ENCODE results near the gene GABBR2.

The GABBR2 gene

DNA sequence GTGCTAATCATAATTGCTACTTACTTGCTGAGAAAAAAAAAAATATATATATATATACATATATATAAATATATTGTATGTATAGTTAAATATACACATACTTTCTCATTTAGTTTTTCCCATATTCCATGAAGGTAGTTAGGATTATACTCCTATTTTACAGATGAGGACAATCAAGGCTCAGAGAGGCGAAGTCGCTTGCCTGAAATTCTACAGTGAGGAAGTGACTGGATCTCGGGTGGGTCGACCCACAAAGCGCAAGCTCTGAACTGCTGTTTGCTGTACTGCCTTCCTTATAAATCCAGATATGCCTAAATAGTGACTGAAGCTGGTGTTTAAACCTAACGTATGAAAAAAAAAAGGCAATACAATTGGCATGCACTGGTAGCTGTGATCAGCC lies 305.0 kb downstream of the GABBR2 start:
- H3K27me3 Mint-ChIP-seq (ENCODE audit: low read depth): peaks cover 2% of the 10 kb centered on the region
- DNase-seq (ENCODE audit: low spot score): no peak
- H3K4me3 Mint-ChIP-seq: no peak overlapping the region
- H3K4me1 Mint-ChIP-seq (ENCODE audit: low read depth): no peaks in the 10 kb centered on the region
- H3K9me3 Mint-ChIP-seq: no peaks in the 10 kb centered on the region
- no peaks in the 10 kb centered on the region for H3K36me3 Mint-ChIP-seq (ENCODE audit: low read depth)
- H3K27ac Mint-ChIP-seq: no peak overlapping the region

DNA sequence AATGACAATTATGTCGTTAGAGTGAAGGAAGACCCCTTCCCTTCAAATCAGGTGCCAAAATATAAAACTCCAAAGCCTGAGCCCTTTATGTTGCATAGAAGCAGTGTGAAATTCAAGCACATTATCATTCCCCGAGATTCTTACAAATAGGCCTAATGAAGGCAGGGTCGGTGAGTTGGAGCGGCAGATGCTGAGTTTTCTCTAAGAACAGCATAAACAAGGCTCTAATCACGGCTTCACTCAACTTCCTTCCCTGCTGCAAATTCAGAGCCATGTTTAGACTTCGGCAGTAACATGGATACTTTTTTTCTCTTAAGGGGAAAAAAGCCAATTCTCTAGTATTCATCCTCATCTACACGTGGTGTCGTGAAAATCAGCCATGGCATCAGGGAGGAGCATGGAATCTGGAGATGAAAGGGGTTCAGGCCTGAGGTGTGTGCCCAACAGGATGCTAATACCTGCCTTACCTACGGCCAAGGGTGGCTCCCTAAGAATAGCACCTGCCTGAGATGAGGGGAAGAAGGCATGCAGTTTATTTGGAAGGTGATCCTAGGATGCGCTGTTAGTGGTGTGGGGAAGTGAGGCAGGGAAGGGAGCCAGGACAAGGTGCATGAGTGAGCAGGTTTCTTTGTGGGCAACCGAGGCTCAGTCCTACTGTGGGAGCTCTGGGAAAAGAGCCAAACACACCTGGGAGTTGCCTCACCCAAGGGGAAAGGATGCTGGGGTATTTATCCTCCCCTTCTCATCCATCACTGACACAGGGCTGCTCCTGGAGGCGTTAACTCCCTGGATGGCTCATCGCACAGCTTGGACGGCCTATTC lies 306.5 kb downstream of the GABBR2 start:
- H3K4me3 Mint-ChIP-seq: no peak overlapping the region

DNA sequence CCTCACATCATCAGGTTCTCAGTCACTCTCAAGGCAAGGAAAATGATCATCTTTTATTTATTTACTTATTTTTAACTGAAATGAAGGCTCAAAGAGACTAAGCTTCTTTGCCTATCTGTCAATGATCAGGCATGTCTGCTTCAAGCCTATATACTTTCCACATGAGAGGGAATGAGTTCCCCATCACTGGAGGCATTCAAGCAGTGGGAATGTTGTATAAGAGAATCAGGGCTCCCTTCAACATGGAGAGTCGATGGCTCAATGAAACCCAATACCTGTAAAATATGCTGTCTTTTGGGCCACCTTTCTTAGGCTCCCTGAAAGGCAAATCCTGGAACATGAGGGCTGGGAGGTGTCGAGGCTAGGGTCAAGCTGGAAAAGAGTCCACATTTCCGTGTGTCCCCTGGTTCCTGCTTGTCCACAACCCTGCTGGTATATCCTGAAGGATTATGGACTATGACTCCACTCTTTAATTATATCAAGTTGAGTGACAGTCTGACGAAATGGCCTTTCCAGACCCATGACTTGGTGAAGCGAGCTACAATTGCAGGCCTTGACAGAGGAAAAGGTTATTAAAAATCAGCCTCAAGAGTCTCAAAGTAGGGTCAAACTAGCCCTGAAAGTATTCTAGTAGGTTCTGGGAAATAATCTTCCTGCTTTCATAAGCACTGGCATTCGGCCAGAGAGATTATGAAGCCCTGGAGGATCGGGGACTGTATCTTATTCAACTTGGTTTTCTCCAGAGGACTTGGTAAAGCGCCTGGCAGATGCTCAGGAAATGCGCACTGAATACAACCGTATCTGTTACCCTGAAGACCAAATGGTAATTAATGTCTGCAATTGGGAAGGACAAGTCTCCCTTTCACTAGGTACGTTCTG lies 307.4 kb downstream of the GABBR2 start:
- no peak for DNase-seq (ENCODE audit: low spot score)
- H3K4me3 Mint-ChIP-seq: no peak overlapping the region
- no peak overlapping the region for H3K27ac Mint-ChIP-seq
- no peaks in the 10 kb centered on the region for H3K9me3 Mint-ChIP-seq
- H3K4me1 Mint-ChIP-seq (ENCODE audit: low read depth): no peaks in the 10 kb centered on the region
- peaks cover 5% of the 10 kb centered on the region for H3K27me3 Mint-ChIP-seq (ENCODE audit: low read depth)
- no peaks in the 10 kb centered on the region for H3K36me3 Mint-ChIP-seq (ENCODE audit: low read depth)

More for the DNA sequence above, 306.5 kb downstream of the GABBR2 start:
- H3K27ac Mint-ChIP-seq: no peak overlapping the region
- no peaks in the 10 kb centered on the region for H3K9me3 Mint-ChIP-seq
- no peaks in the 10 kb centered on the region for H3K36me3 Mint-ChIP-seq (ENCODE audit: low read depth)
- DNase-seq (ENCODE audit: low spot score): no peak
- no peaks in the 10 kb centered on the region for H3K4me1 Mint-ChIP-seq (ENCODE audit: low read depth)
- peaks cover 5% of the 10 kb centered on the region for H3K27me3 Mint-ChIP-seq (ENCODE audit: low read depth)

DNA sequence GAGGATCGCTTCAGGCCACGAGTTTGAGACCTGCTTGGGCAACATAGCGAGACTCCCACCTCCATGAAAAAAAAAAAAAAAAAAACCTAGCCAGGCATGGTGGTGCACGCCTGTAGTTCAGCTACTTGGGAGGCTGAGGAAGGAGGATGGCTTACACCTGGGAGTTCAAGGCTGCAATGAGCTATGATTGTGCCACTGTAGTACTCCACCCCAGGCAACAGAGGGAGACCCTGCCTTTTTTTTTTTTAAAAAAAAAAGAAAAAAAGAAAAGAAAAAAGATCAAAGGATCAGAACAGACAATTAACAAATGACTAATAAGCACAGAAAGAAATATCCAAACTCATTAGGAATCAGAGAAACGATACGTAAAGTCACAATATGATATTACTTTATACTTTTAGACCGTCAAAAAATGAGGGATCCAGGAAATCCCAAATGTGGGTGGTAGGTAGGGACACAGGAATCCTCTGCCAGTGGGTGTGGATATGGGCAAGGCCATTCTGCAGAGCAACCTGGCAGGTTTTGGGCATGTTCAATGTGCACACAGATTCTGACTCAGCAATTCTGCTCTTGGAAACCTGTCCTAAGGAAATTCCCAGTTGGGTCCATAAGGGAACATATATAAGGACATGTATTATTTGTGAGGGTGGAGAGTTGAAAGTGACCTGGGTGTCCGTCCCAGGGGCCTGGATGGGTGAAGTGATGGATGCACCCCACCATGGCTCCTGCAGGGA lies 308.6 kb downstream of the GABBR2 start:
- Mint-ChIP-seq H3K36me3 (ENCODE audit: low read depth) (no peaks in the 10 kb centered on the region), H3K27me3 (ENCODE audit: low read depth) (peaks cover 5% of the 10 kb centered on the region), H3K9me3 (no peaks in the 10 kb centered on the region), H3K4me3 (no peak overlapping the region), H3K4me1 (ENCODE audit: low read depth) (no peaks in the 10 kb centered on the region), H3K27ac (no peak overlapping the region)
- no peak for DNase-seq (ENCODE audit: low spot score)

- H3K36me3 Mint-ChIP-seq (ENCODE audit: low read depth): no peaks in the 10 kb centered on the region
- peaks cover 3% of the 10 kb centered on the region for H3K27me3 Mint-ChIP-seq (ENCODE audit: low read depth)
- H3K9me3 Mint-ChIP-seq: no peaks in the 10 kb centered on the region
- DNase-seq (ENCODE audit: low spot score): no peak
- H3K27ac Mint-ChIP-seq: no peak overlapping the region
- peaks cover 1% of the 10 kb centered on the region for H3K4me1 Mint-ChIP-seq (ENCODE audit: low read depth)
- no peak overlapping the region for H3K4me3 Mint-ChIP-seq
These were observed 312.1 kb downstream of the GABBR2 start for GRCh38 chr9:98396656-98397055.

DNA sequence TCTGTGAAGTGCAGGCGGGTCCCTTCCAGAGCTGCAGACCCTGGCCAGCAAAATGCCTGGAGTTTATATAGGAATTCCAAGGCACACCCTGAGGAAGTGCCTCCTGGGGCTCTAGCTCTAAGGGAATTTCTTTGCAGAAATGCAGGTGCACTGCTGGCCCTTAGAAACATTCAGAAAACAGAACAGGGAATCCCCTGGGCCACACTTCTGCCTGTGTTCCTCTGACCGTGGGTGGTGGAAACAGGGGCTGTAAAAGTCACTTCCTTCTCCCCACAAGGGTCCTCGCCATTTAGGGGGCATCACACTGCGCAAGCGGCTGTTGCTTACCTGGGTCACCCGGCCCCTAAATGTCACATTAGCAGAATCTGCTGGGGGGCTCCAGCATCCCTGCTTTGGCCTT lies 312.5 kb downstream of the GABBR2 start:
- H3K9me3 Mint-ChIP-seq: no peaks in the 10 kb centered on the region
- no peak overlapping the region for H3K27ac Mint-ChIP-seq
- no peaks in the 10 kb centered on the region for H3K36me3 Mint-ChIP-seq (ENCODE audit: low read depth)
- no peak overlapping the region for H3K4me3 Mint-ChIP-seq
- H3K27me3 Mint-ChIP-seq (ENCODE audit: low read depth): peaks cover 3% of the 10 kb centered on the region
- no peak for DNase-seq (ENCODE audit: low spot score)
- H3K4me1 Mint-ChIP-seq (ENCODE audit: low read depth): peaks cover 3% of the 10 kb centered on the region

- peak overlapping the region; percentile 12 for H3K27ac Mint-ChIP-seq
- no peaks in the 10 kb centered on the region for H3K27me3 Mint-ChIP-seq (ENCODE audit: low read depth)
- H3K4me1 Mint-ChIP-seq (ENCODE audit: low read depth): peaks cover 3% of the 10 kb centered on the region
- no peaks in the 10 kb centered on the region for H3K9me3 Mint-ChIP-seq
- no peak overlapping the region for H3K4me3 Mint-ChIP-seq
- H3K36me3 Mint-ChIP-seq (ENCODE audit: low read depth): no peaks in the 10 kb centered on the region
- DNase-seq (ENCODE audit: low spot score): no peak
These were observed 316.9 kb downstream of the GABBR2 start for GRCh38 chr9:98391867-98392266.

- no peaks in the 10 kb centered on the region for H3K27me3 Mint-ChIP-seq (ENCODE audit: low read depth)
- H3K9me3 Mint-ChIP-seq: no peaks in the 10 kb centered on the region
- no peak for DNase-seq (ENCODE audit: low spot score)
- peaks cover 3% of the 10 kb centered on the region for H3K4me1 Mint-ChIP-seq (ENCODE audit: low read depth)
- H3K36me3 Mint-ChIP-seq (ENCODE audit: low read depth): no peaks in the 10 kb centered on the region
- H3K4me3 Mint-ChIP-seq: no peak overlapping the region
- peak overlapping the region; percentile 12 for H3K27ac Mint-ChIP-seq
These were observed 317.3 kb downstream of the GABBR2 start for GRCh38 chr9:98391406-98391805.

- Mint-ChIP-seq H3K4me3 (no peak overlapping the region), H3K4me1 (ENCODE audit: low read depth) (no peaks in the 10 kb centered on the region), H3K9me3 (no peaks in the 10 kb centered on the region), H3K36me3 (ENCODE audit: low read depth) (no peaks in the 10 kb centered on the region), H3K27ac (no peak overlapping the region), H3K27me3 (ENCODE audit: low read depth) (no peaks in the 10 kb centered on the region)
- DNase-seq (ENCODE audit: low spot score): no peak
These were observed 323.0 kb downstream of the GABBR2 start for GRCh38 chr9:98385751-98386150.

DNA sequence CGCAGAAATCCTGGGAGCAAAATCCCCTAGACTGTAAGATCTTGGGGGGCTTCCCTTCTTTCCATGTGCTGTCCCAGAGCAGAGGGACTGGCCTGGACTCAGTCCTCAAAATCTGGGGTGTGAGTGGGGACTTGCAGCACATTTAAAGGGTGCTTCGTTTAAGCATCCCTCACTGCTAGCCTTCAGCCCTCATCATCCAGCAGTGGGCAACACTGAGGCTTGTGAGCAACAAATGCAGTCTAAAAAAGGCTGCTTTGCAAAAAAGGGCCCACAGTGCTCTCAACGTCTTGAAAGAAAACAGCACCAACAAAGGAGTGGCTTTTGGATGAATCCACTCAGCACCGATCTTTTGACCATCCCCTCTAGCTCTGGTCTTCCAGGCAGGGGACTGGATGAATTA lies 325.0 kb downstream of the GABBR2 start:
- H3K36me3 Mint-ChIP-seq (ENCODE audit: low read depth): no peaks in the 10 kb centered on the region
- no peak for DNase-seq (ENCODE audit: low spot score)
- no peaks in the 10 kb centered on the region for H3K27me3 Mint-ChIP-seq (ENCODE audit: low read depth)
- no peaks in the 10 kb centered on the region for H3K9me3 Mint-ChIP-seq
- H3K4me3 Mint-ChIP-seq: no peak overlapping the region
- no peak overlapping the region for H3K27ac Mint-ChIP-seq
- no peaks in the 10 kb centered on the region for H3K4me1 Mint-ChIP-seq (ENCODE audit: low read depth)

DNA sequence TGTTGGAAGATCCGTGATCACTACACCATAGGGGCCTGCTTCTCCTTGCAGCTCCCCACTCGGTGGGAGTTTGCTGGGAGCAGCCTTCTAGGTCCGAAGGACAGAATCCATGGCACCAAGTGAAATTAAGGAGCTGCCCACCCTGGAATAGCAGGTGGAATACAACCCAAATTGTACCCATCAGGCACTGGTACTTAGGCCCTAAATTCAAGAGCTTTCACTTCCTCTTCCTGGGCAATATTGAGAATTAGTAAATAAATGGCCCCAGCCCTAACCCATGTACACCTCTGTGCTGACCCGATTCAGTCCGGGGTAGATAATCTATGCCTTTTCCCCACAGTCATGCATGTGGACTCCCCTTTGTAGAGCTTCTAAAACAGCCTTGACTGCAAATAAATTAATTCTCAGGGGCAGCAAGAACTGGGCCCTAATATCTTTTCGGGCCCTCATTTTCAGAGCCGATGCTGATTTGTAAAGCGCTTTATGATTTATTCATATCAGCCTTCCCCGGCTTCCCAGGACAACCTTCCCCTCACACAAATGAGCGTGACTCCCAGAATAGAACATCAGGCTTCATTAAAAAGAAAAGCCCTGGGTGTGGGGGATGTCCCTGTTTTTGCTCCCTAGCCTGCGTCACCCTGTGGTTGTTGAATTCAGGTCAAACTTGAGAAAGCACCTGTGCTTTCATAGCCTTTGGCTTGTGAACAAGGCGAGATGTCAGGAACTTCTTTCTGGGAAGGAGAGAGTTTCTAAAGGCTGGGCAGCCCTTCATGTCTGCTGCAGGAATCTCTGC lies 327.2 kb downstream of the GABBR2 start:
- Mint-ChIP-seq H3K4me1 (ENCODE audit: low read depth) (no peaks in the 10 kb centered on the region), H3K27me3 (ENCODE audit: low read depth) (no peaks in the 10 kb centered on the region), H3K4me3 (no peak overlapping the region), H3K27ac (no peak overlapping the region), H3K36me3 (ENCODE audit: low read depth) (no peaks in the 10 kb centered on the region), H3K9me3 (no peaks in the 10 kb centered on the region)
- no peak for DNase-seq (ENCODE audit: low spot score)

GRCh38 chr9:98380065-98380681 lies 328.6 kb downstream of the GABBR2 start:
- Mint-ChIP-seq H3K4me1 (ENCODE audit: low read depth) (no peaks in the 10 kb centered on the region), H3K36me3 (ENCODE audit: low read depth) (no peaks in the 10 kb centered on the region), H3K27ac (no peak overlapping the region), H3K4me3 (no peak overlapping the region), H3K9me3 (no peaks in the 10 kb centered on the region), H3K27me3 (ENCODE audit: low read depth) (no peaks in the 10 kb centered on the region)
- DNase-seq (ENCODE audit: low spot score): no peak

GRCh38 chr9:98379572-98379971 lies 329.2 kb downstream of the GABBR2 start:
- DNase-seq (ENCODE audit: low spot score): no peak
- Mint-ChIP-seq H3K9me3 (no peaks in the 10 kb centered on the region), H3K36me3 (ENCODE audit: low read depth) (no peaks in the 10 kb centered on the region), H3K27me3 (ENCODE audit: low read depth) (no peaks in the 10 kb centered on the region), H3K27ac (no peak overlapping the region), H3K4me1 (ENCODE audit: low read depth) (no peaks in the 10 kb centered on the region), H3K4me3 (no peak overlapping the region)
